WTC11 (cell line): Measurements from ENCODE around the gene IPPK. TPM values are rescaled to one million over a fixed set of nuclear protein-coding genes. Genes with fewer than 3 reads are reported as not detected.

Experiments used
- ATAC-seq: fragments of 200-7000 bp; cut with Tn5 transposase; 2 replicates; pipeline ENCODE4 v1.10.0; 2021; ENCODE audit warnings: mild to moderate bottlenecking, moderate library complexity
- CTCF ChIA-PET: fragments of 300-600 bp; sonication (Branson Sonifier 250); formaldehyde crosslinking; loops from one replicate; lab custom pipeline; 2021; ENCODE audit warnings: antibody characterized with exemption; lab: Charles Lee
- POLR2A ChIA-PET: fragments of 350-600 bp; sonication (Branson Sonifier 250); formaldehyde crosslinking; loops from one replicate; lab custom pipeline; 2021; ENCODE audit warnings: antibody characterized with exemption; lab: Charles Lee
- DNase-seq: peaks from one replicate; pipeline ENCODE4 v3.0.0; 2021; ENCODE audit warnings: low spot score
- H3K27ac Mint-ChIP-seq: 2 replicates; pipeline ENCODE4 v1.8.0; 2021; ENCODE audit warnings: mixed read lengths
- H3K27me3 Mint-ChIP-seq: 2 replicates; pipeline ENCODE4 v1.8.0; 2021; ENCODE audit warnings: low read depth, mild to moderate bottlenecking, moderate library complexity, mixed read lengths
- H3K36me3 Mint-ChIP-seq: 2 replicates; pipeline ENCODE4 v1.8.0; 2021; ENCODE audit warnings: mixed read lengths
- H3K4me1 Mint-ChIP-seq: 2 replicates; pipeline ENCODE4 v1.8.0; 2022; ENCODE audit warnings: mixed read lengths
- H3K4me3 Mint-ChIP-seq: 2 replicates; pipeline ENCODE4 v1.8.0; 2021; ENCODE audit warnings: mild to moderate bottlenecking, moderate library complexity, mixed read lengths
- H3K9me3 Mint-ChIP-seq: 2 replicates; pipeline ENCODE4 v1.8.0; 2021; ENCODE audit warnings: mixed read lengths
- ATF1 ChIP-seq: sonication (generic); formaldehyde crosslinking; IDR thresholded peaks from 2 replicates; pipeline ENCODE4 v1.8.1; 2023; ENCODE audit warnings: mild to moderate bottlenecking, moderate library complexity, missing genetic modification reagents
- CBFB ChIP-seq: sonication (generic); formaldehyde crosslinking; IDR thresholded peaks from 2 replicates; pipeline ENCODE4 v1.8.1; 2022; ENCODE audit warnings: mild to moderate bottlenecking, low read depth, missing genetic modification reagents
- EMX1 ChIP-seq: fragments of 250-450 bp; sonication (Bioruptor Pico); IDR thresholded peaks from 2 replicates; pipeline ENCODE4 v1.8.0; 2021; ENCODE audit warnings: mild to moderate bottlenecking
- ESRRA ChIP-seq: sonication (generic); formaldehyde crosslinking; IDR thresholded peaks from 2 replicates; pipeline ENCODE4 v1.8.1; 2022; ENCODE audit warnings: mild to moderate bottlenecking, missing genetic modification reagents, borderline replicate concordance
- ETV6 ChIP-seq: sonication (generic); formaldehyde crosslinking; IDR thresholded peaks from 2 replicates; pipeline ENCODE4 v1.8.1; 2022; ENCODE audit warnings: mild to moderate bottlenecking, missing genetic modification reagents
- IRF2 ChIP-seq: sonication (generic); formaldehyde crosslinking; IDR thresholded peaks from 2 replicates; pipeline ENCODE4 v1.8.0; 2022; ENCODE audit warnings: low read depth, missing genetic modification reagents, borderline replicate concordance
- JUN ChIP-seq: sonication (generic); formaldehyde crosslinking; IDR thresholded peaks from 2 replicates; pipeline ENCODE4 v1.8.0; 2023; ENCODE audit warnings: mild to moderate bottlenecking, missing genetic modification reagents
- MXD4 ChIP-seq: fragments of 250-450 bp; sonication (Bioruptor Pico); IDR thresholded peaks from 2 replicates; pipeline ENCODE4 v1.8.0; 2021; ENCODE audit warnings: mild to moderate bottlenecking, moderate library complexity, borderline replicate concordance
- NFATC4 ChIP-seq: fragments of 250-450 bp; sonication (Bioruptor Pico); IDR thresholded peaks from 2 replicates; pipeline ENCODE4 v1.9.0; 2021; ENCODE audit warnings: mild to moderate bottlenecking
- OVOL2 ChIP-seq: fragments of 250-450 bp; sonication (Bioruptor Pico); IDR thresholded peaks from 2 replicates; pipeline ENCODE4 v1.9.0; 2021; ENCODE audit warnings: mild to moderate bottlenecking, borderline replicate concordance
- SMAD3 ChIP-seq: sonication (generic); formaldehyde crosslinking; IDR thresholded peaks from 2 replicates; pipeline ENCODE4 v1.8.0; 2022; ENCODE audit warnings: missing genetic modification reagents, mild to moderate bottlenecking, borderline replicate concordance
- SOX15 ChIP-seq: fragments of 250-450 bp; sonication (Bioruptor Pico); IDR thresholded peaks from 2 replicates; pipeline ENCODE4 v1.9.0; 2021; ENCODE audit warnings: mild to moderate bottlenecking
- ZNF138 ChIP-seq: sonication (generic); formaldehyde crosslinking; conservative IDR thresholded peaks from 2 replicates; pipeline ENCODE4 v1.8.1; 2022; ENCODE audit warnings: mild to moderate bottlenecking, moderate library complexity, missing genetic modification reagents
- ZNF416 ChIP-seq: fragments of 250-450 bp; sonication (Bioruptor Pico); IDR thresholded peaks from 2 replicates; pipeline ENCODE4 v1.9.0; 2021; ENCODE audit warnings: mild to moderate bottlenecking, inconsistent platforms
- ZNF671 ChIP-seq: fragments of 250-450 bp; sonication (Bioruptor Pico); IDR thresholded peaks from 2 replicates; pipeline ENCODE4 v1.8.0; 2021; ENCODE audit warnings: mild to moderate bottlenecking
- total RNA-seq: library from RNA; stranded (reverse); gene quantifications from 3 replicates; pipeline ENCODE4 v1.2.3, GENCODE V29; 2021
- TF ChIP-seq, protein P1 (sequence below): sonication (generic); formaldehyde crosslinking; IDR thresholded peaks from 2 replicates; pipeline ENCODE4 v1.8.0; 2022; ENCODE audit warnings: mild to moderate bottlenecking, missing genetic modification reagents
- TF ChIP-seq, protein P2 (sequence below): sonication (generic); formaldehyde crosslinking; IDR thresholded peaks from 2 replicates; pipeline ENCODE4 v1.8.0; 2022; ENCODE audit warnings: mild to moderate bottlenecking, missing genetic modification reagents
- TF ChIP-seq, protein P3 (sequence below): sonication (generic); formaldehyde crosslinking; IDR thresholded peaks from 2 replicates; pipeline ENCODE4 v1.8.1; 2022; ENCODE audit warnings: mild to moderate bottlenecking, missing genetic modification reagents, moderate library complexity, borderline replicate concordance
- TF ChIP-seq, protein P4 (sequence below): sonication (generic); formaldehyde crosslinking; IDR thresholded peaks from 2 replicates; pipeline ENCODE4 v1.8.1; 2022; ENCODE audit warnings: missing genetic modification reagents, borderline replicate concordance
- TF ChIP-seq, protein P5 (sequence below): sonication (generic); formaldehyde crosslinking; IDR thresholded peaks from 2 replicates; pipeline ENCODE4 v1.8.0; 2022; ENCODE audit warnings: missing genetic modification reagents
- TF ChIP-seq, protein P6 (sequence below): sonication (generic); formaldehyde crosslinking; IDR thresholded peaks from 2 replicates; pipeline ENCODE4 v1.8.1; 2022; ENCODE audit warnings: low read depth, mild to moderate bottlenecking, moderate library complexity, missing genetic modification reagents, borderline replicate concordance
- TF ChIP-seq, protein P7 (sequence below): fragments of 250-450 bp; sonication (Bioruptor Pico); IDR thresholded peaks from 2 replicates; pipeline ENCODE4 v1.9.0; 2021; ENCODE audit warnings: moderate library complexity, mild to moderate bottlenecking, inconsistent platforms, borderline replicate concordance

IPPK gene
- total RNA-seq, 1 experiment from 2014 or later: 8.6 TPM

DNA sequence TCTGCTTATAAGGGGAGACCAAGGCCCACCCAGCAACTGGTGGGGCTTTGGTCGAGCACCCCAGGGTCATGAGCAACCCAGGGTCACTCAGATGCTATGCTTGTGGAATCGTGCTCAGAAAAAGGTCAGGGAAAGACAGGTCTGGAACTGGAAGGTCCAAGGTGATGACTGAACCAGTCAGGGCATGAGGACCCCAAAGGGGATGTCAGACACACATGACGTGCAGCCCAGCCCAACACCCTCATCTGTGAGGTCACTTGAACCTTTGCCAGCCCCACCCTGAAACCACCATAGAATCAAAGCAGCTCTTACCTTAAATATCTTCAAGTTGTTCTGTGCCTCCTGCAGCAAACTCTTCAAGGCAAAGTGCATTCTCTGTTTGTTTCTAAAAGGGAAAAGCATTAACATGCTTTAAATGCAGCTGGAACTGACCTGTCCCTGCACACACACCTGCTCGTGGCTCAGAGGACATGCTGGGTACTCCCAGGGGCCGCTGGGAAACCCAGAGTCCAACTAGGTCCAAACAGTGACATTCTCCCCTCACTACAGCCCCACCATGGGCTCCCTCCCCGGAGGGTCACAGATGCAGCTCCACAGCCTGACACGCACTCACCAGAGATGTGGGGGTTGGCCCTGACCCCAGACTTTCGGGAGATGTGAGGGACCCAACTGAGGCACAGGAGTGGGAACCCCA is 29.4 kb downstream of the IPPK start:
- H3K4me3 Mint-ChIP-seq: no peak overlapping the region
- peaks cover 25% of the 10 kb centered on the region for H3K36me3 Mint-ChIP-seq
- POLR2A ChIA-PET: no interaction called here
- H3K9me3 Mint-ChIP-seq: no peaks in the 10 kb centered on the region
- TF ChIP-seq SOX15 (CRISPR knock-in tag): no peak
- TF ChIP-seq, protein P1, sequence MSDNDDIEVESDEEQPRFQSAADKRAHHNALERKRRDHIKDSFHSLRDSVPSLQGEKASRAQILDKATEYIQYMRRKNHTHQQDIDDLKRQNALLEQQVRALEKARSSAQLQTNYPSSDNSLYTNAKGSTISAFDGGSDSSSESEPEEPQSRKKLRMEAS: no peak
- TF ChIP-seq, protein P2, sequence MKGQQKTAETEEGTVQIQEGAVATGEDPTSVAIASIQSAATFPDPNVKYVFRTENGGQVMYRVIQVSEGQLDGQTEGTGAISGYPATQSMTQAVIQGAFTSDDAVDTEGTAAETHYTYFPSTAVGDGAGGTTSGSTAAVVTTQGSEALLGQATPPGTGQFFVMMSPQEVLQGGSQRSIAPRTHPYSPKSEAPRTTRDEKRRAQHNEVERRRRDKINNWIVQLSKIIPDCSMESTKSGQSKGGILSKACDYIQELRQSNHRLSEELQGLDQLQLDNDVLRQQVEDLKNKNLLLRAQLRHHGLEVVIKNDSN (CRISPR knock-in tag): no peak
- CTCF ChIA-PET: no interaction called here
- H3K4me1 Mint-ChIP-seq: no peaks in the 10 kb centered on the region
- no peaks in the 10 kb centered on the region for H3K27me3 Mint-ChIP-seq
- DNase-seq: no peak
- no peak for ATAC-seq
- H3K27ac Mint-ChIP-seq: no peak overlapping the region

DNA sequence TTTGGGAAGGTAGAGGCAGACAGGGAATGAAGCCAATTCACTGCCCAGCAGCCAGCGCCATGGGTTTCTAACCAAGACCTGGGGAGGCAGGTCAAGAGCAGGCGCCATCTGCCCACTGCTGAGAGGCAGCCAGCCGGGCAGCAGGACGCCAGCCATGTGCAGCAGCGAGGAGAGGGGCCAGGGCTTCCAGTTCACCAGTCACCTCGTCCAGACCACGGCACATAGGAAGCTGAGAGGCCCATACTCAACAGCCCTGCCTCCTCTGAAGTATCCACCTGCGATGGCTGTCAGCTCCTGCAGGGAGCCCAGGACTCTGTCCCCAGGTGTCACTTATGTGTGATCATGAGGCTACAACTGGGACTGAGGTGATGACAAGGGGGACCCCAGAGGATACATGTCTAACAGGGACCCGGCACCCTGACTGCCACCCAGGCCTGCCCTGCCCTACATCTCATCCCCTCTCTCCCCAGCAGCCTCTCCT is 30.1 kb downstream of the IPPK start:
- CTCF ChIA-PET: no interaction called here
- Mint-ChIP-seq H3K27me3 (no peaks in the 10 kb centered on the region), H3K4me3 (no peak overlapping the region), H3K27ac (no peak overlapping the region), H3K4me1 (no peaks in the 10 kb centered on the region), H3K36me3 (peaks cover 21% of the 10 kb centered on the region), H3K9me3 (no peaks in the 10 kb centered on the region)
- ATAC-seq (no peak), DNase-seq (no peak)
- TF ChIP-seq, protein P3, sequence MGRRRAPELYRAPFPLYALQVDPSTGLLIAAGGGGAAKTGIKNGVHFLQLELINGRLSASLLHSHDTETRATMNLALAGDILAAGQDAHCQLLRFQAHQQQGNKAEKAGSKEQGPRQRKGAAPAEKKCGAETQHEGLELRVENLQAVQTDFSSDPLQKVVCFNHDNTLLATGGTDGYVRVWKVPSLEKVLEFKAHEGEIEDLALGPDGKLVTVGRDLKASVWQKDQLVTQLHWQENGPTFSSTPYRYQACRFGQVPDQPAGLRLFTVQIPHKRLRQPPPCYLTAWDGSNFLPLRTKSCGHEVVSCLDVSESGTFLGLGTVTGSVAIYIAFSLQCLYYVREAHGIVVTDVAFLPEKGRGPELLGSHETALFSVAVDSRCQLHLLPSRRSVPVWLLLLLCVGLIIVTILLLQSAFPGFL (CRISPR knock-in tag): no peak
- TF ChIP-seq ATF1 (CRISPR knock-in tag) (no peak), ZNF416 (CRISPR knock-in tag) (no peak), ZNF671 (CRISPR knock-in tag) (no peak), SMAD3 (CRISPR knock-in tag) (no peak), MXD4 (no peak)
- TF ChIP-seq, all 79 proteins: peak for 0
- POLR2A ChIA-PET: no interaction called here

DNA sequence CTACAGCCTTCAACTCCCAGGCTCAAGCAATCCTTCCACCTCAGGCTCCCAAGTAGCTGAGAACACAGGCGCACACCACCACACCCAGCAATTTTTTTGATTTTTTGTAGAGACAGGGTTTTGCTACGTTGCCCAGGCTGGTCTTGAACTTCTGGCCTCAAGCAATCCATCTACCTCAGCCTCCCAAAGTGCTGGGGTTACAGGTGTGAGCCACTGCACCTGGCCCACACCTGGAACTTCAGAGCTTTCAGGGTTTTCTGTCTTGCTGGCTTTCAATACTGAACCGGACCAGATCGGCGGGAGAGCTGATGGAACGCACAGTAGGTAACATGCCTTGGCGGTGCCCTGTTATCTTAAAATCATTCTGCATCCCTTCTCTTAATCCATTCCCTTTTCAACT is 30.8 kb downstream of the IPPK start:
- peaks cover 18% of the 10 kb centered on the region for H3K36me3 Mint-ChIP-seq
- H3K4me3 Mint-ChIP-seq: no peak overlapping the region
- H3K4me1 Mint-ChIP-seq: no peaks in the 10 kb centered on the region
- POLR2A ChIA-PET: no interaction called here
- ATAC-seq (no peak), DNase-seq (no peak)
- no peaks in the 10 kb centered on the region for H3K9me3 Mint-ChIP-seq
- CTCF ChIA-PET: no interaction called here
- H3K27ac Mint-ChIP-seq: no peak overlapping the region
- no peaks in the 10 kb centered on the region for H3K27me3 Mint-ChIP-seq
- TF ChIP-seq JUN (CRISPR knock-in tag) (no peak), EMX1 (CRISPR knock-in tag) (no peak), OVOL2 (CRISPR knock-in tag) (no peak), CBFB (CRISPR knock-in tag) (no peak), ETV6 (CRISPR knock-in tag) (no peak), ESRRA (no peak), ZNF138 (CRISPR knock-in tag) (no peak), IRF2 (no peak), NFATC4 (no peak)
- TF ChIP-seq, protein P4, sequence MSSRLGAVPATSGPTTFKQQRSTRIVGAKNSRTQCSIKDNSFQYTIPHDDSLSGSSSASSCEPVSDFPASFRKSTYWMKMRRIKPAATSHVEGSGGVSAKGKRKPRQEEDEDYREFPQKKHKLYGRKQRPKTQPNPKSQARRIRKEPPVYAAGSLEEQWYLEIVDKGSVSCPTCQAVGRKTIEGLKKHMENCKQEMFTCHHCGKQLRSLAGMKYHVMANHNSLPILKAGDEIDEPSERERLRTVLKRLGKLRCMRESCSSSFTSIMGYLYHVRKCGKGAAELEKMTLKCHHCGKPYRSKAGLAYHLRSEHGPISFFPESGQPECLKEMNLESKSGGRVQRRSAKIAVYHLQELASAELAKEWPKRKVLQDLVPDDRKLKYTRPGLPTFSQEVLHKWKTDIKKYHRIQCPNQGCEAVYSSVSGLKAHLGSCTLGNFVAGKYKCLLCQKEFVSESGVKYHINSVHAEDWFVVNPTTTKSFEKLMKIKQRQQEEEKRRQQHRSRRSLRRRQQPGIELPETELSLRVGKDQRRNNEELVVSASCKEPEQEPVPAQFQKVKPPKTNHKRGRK (CRISPR knock-in tag): no peak
- TF ChIP-seq, protein P5, sequence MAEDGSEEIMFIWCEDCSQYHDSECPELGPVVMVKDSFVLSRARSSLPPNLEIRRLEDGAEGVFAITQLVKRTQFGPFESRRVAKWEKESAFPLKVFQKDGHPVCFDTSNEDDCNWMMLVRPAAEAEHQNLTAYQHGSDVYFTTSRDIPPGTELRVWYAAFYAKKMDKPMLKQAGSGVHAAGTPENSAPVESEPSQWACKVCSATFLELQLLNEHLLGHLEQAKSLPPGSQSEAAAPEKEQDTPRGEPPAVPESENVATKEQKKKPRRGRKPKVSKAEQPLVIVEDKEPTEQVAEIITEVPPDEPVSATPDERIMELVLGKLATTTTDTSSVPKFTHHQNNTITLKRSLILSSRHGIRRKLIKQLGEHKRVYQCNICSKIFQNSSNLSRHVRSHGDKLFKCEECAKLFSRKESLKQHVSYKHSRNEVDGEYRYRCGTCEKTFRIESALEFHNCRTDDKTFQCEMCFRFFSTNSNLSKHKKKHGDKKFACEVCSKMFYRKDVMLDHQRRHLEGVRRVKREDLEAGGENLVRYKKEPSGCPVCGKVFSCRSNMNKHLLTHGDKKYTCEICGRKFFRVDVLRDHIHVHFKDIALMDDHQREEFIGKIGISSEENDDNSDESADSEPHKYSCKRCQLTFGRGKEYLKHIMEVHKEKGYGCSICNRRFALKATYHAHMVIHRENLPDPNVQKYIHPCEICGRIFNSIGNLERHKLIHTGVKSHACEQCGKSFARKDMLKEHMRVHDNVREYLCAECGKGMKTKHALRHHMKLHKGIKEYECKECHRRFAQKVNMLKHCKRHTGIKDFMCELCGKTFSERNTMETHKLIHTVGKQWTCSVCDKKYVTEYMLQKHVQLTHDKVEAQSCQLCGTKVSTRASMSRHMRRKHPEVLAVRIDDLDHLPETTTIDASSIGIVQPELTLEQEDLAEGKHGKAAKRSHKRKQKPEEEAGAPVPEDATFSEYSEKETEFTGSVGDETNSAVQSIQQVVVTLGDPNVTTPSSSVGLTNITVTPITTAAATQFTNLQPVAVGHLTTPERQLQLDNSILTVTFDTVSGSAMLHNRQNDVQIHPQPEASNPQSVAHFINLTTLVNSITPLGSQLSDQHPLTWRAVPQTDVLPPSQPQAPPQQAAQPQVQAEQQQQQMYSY: no peak
- TF ChIP-seq, protein P6, sequence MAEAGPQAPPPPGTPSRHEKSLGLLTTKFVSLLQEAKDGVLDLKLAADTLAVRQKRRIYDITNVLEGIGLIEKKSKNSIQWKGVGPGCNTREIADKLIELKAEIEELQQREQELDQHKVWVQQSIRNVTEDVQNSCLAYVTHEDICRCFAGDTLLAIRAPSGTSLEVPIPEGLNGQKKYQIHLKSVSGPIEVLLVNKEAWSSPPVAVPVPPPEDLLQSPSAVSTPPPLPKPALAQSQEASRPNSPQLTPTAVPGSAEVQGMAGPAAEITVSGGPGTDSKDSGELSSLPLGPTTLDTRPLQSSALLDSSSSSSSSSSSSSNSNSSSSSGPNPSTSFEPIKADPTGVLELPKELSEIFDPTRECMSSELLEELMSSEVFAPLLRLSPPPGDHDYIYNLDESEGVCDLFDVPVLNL: no peak
- TF ChIP-seq, protein P3 (CRISPR knock-in tag): no peak
- TF ChIP-seq, protein P7, sequence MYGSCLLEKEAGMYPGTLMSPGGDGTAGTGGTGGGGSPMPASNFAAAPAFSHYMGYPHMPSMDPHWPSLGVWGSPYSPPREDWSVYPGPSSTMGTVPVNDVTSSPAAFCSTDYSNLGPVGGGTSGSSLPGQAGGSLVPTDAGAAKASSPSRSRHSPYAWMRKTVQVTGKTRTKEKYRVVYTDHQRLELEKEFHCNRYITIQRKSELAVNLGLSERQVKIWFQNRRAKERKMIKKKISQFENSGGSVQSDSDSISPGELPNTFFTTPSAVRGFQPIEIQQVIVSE (CRISPR knock-in tag): no peak
